HG03045 (cell line): ENCODE results near the gene FMN1.

Source experiments
- ATAC-seq: cut with Tn5 transposase; IDR thresholded peaks from one replicate; pipeline ENCODE4 v1.9.1; 2021; ENCODE audit warnings: mild to moderate bottlenecking, moderate library complexity; ENCODE audit not compliant: unreplicated experiment

Gene FMN1

DNA sequence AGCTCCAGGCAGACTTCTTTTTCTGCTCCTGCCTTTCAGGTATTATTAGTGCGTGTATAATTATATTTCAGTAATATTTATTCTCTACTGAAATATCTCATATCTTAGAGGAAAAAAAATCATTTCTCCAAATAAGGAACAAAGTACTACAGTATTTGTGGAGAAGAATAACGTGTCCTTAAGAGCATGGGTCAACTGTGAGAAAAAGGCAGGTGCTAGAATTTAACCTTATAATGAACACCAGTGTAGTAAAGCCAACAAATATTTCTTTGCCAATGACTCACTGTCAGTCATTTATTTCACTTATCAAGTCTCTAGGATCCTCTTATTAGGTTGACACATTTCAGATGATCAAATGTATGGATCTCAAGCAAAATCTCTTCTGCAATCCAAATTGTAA, 293.3 kb downstream of the FMN1 start:
- no peak for ATAC-seq

DNA sequence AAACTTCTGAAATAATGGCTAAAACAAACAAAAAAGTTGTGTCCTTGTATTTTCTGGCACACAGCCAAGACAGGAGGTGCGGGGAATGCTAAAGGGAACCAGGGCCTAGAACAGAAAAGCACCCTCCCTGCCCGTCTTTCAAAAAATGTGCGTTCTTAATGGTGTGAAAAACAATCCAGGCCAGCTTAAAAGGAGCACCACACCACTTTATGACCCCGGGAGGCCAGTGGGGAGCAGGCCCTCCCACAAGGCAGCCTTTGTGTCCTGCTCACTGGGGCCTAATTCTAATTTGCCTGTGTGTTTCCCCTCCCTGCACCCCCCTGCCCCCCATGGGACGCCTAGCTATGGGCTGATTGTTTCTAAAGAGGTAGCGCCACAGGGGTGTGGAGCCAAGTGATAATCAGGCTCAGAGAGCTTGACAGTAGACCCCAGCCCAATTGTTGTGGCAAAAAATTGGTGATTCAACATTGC, 295.4 kb downstream of the FMN1 start:
- no peak for ATAC-seq

DNA sequence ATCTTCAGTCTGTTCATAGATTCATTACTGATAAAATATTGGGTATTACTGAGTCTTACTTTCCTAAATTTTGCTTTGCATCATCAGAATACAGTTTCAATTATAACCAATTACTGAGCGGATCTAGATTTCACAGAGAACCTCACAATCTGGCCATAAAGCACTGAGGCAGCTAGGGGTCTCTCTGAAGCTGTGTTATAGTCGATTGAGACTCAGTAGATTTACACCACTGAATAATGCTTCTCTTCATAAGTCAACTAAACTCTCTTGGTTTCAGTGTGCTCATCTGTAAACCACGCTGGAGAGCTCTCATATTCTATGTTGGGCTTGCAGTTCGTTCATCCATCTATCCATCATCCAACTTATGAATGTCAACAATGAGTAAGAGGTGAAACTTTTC, 296.1 kb downstream of the FMN1 start:
- no peak for ATAC-seq

DNA sequence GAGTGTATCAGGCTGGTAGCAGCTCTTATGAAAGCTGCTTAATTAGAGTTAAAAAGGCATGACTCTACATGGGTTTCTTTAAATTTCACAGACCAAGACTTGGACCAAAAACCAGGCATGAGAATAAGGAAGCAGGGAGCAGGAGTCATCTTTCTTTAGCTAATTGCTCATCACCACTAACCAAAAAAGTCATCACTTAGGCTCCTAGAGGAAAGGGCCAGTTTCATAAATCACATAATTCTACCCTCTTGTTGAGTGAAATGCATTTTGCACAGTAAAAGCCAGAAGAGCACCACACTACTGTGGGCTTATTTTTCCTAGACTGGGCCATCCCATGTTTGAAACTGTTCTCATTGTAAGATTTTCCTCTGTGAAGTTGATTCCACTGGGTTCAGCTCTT, 301.1 kb downstream of the FMN1 start:
- ATAC-seq, result no peak

- no peak for ATAC-seq
Observed at GRCh38 chr15:32889214-32889613, 305.3 kb downstream of the FMN1 start.

- no peak for ATAC-seq
Observed at GRCh38 chr15:32888221-32888761, 306.2 kb downstream of the FMN1 start.

GRCh38 chr15:32887090-32887489, 307.4 kb downstream of the FMN1 start:
- ATAC-seq, result no peak

DNA sequence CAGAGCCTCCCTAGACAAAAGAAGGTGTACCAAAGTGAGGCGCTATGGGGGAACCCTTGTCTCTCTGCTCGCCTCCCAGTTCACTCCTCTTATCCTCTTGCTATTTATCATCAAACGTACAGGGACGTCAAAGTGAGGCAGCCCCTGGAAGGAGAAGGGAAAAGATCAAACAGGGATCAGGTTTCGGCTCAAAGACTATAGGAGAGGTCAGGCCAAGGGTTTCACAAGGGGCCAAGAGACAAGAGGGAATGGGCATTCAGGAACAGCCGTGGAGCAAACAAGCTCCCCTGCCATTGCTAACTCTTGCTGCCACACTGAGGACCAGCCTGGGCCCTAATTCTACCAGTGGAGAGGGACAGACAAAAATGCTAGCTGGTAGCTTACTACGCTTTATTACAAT, 308.1 kb downstream of the FMN1 start:
- no peak for ATAC-seq

DNA sequence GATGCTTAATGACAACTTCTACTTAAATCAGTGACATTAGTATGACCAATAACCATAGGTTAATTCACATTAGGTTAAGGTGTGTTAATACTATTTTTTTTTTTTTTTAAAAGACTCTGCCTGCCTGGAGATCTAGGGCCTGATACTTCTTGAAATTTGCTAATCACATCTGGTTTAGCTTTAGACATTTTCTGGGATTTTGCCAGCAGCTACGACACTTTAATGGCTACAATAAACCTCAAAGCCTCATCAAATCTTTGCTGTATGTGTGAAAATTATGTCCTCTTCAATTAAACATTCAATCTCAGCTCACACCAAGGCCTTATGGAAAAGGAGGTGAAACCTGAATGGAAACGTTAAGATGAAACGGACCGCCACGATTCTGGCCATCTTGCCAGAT, 308.8 kb downstream of the FMN1 start:
- no peak for ATAC-seq

DNA sequence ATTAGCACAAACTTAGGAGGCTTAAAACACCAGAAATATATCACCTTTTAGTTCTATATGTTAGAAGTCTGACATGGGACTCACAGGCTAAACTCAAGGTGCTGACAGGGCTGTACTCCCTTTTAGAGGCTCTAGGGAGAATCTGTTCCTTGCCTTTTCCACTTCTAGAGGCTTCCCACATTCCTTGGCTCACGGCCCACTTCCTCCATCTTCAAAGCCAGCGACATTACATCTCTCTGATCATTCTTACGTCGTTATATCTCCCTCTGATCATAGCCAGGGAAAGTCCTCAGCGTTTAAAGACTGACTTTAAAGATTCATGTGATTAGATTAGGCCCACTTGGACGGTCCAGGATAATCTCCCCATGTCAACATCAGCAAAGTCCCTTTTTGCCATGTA, 310.4 kb downstream of the FMN1 start:
- ATAC-seq, result no peak

- no peak for ATAC-seq
Observed at GRCh38 chr15:32882955-32883354, 311.6 kb downstream of the FMN1 start.

GRCh38 chr15:32881528-32881927, 313.0 kb downstream of the FMN1 start:
- ATAC-seq, result no peak

DNA sequence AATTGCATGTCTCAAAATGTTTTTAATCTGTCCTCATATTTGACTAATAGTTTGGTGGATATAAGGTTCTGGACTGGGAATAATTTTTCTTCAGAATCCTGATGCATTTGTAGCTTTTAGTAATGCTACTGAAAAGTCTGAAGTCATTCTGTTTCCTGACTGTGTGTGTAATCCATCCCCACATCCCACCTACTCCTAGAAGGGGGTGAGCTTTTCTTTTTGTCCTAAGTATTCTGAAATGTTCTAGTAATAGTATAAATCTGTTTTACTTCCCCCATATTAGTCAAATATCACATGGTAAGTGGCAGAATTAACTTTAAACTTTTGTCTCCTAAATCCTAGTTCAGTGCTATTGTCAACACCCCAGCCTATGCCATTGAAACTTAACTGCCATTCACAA, 313.9 kb downstream of the FMN1 start:
- no peak for ATAC-seq

DNA sequence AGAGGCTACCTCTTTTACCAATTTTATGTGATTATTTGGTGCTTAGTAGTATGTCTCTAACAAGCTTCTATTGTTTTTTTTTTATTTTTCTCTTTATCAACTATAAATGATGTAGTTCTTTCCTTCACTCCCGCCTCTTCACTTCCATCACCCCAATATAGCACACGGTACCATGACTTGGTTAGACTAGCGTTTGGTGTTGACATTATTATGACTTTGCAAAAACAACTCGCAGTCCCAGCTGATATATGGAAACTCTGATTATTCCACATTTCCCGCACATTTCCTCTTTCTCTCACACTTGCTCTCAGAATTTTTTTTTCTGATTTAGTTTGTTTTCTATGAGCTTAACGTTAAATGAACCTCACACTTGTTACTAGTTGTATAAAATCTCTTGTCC, 314.5 kb downstream of the FMN1 start:
- no peak for ATAC-seq

DNA sequence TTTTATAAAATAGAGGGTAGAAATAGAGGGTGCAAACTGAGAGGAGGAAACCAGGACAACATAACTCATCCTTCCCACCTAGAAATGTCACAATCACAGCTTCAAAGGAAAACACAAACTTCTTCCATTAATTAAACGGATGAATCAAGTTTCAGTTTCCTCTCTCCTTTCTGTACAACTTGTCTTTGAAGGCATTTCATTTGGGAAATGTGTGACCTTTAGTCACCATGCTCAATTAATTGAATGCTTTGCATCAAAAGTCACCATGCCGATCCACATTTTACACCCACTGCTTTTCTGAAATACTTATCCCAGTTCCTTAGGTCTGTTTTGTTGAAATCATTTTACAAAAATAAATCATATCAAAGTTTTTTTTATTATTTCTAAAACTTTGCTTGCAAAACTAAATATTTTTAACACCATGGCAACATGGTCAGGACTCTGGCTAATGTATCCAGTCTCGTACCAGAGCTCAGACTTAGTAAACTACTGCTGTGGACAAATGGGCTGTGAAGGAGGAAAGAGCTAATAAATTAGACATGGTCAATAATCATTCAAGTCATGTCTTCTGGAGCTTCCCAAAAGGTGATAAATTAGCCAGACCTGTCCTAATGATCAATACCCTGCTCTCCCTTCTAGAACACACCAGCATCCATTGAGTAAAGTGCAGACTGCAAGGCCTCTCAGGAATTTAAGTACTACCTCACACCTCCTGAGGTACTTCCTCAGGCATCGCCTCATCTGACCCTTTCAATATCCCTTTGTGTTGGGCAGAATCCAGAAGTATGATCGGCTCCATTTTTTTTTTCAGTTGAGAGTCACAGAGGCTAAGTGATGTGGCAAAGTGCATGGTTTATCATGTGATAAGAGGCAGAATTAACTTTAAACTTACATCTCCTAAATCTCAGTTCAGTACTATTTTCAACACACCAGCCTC, 315.4 kb downstream of the FMN1 start:
- ATAC-seq, result no peak

- no peak for ATAC-seq
Observed at GRCh38 chr15:32878342-32878741, 316.2 kb downstream of the FMN1 start.

- no peak for ATAC-seq
Observed at GRCh38 chr15:32877252-32878019, 317.1 kb downstream of the FMN1 start.

DNA sequence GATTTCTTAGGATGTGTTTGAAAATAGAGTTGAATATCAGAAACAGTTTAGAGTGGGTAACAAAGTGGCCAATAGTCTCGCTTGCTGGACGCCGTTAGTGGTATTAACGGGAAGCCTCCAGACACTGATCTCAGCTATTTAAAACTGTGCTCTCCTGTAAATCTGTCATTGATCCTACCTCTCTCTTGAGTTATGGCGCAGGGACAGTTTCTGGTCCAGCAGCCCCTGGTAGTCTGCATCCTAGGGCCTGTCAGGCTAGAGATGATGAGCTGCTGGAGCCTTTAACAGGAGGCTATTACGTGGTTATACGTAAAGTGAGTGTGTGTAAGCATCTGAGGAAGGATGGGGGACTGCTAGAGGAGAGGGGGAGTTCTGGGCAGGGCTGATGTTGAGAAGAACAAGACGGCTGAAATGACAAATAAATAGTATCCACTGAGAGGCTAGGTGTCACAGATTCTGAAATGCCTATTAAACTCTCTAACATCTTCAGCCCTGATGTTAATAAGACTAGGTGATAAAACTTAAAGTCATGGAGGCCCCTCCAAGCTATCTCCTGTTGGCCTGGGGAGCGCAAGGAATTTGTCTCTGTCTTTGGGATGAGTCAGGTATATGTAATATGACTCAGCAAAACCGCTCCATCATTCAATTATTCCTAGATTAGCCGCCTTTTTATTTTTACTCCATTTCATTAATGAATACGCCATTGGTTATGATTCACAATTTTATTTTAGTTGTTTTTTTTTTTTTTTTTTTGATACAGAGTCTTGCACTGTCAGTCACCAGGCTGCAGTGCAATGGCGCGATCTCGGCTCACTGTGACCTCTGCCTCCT, 321.0 kb downstream of the FMN1 start:
- ATAC-seq, result no peak

DNA sequence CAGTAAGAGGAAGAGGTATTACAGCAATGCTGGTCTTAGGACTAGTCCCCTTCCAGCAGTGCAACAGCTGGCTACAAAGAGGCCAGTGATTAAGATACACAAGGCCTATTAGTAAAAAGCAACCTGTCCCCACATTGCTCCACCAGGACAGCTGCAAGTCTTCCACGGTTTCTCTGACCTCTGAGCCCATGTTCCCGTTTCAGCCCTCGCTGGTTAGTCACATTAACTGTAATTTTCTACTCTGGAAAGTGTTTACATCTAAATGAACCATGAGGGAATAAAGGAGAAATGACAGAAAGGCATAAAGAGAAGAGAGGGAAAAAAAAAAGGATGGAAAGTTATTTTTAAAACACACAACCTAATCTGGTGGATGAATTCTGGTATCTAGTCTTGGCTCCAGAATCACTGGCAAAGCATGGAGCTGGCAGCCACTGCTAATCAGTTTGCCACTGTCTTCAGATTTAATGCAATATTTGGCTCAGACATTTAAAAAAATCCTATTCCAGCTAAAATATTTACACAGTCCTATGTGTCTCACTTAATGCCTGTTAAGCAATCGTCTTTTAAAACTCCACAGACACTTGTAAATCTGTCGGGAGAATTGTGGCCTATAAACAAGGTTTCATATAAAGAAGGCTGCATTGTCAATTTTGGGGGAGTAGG, 321.8 kb downstream of the FMN1 start:
- ATAC-seq, result no peak

GRCh38 chr15:32871883-32872282, 322.6 kb downstream of the FMN1 start:
- no peak for ATAC-seq
